Gastrocnemius medialis (tissue), 4 donors: Measurements from ENCODE around the gene FOLR1. TPM values are rescaled to one million over a fixed set of nuclear protein-coding genes. Genes with fewer than 3 reads are reported as not detected.

Experiments
- ATAC-seq, 2 donors: fragments of 150-250 bp; one replicate each; pipeline ENCODE4 v1.9.1; 2016
- DNase-seq, 2 donors: peaks; one replicate each; pipeline ENCODE4 v3.0.0-alpha.2; 2019
- H3K27ac ChIP-seq, 4 donors: fragments of 200-600 bp; sonication (generic); 1 replicate in 1 of 4; 2 replicates in 3 of 4; pipeline ENCODE4 v1.5.1; 2016 to 2018; ENCODE audit warnings: mild to moderate bottlenecking in 2 of 4, moderate library complexity in 1 of 4
- H3K27me3 ChIP-seq, 3 donors: fragments of 200-600 bp; sonication (generic) in 2 of 3; 1 replicate in 1 of 3; 2 replicates in 2 of 3; pipeline versions ENCODE4 v1.5.1 to v1.6.0; 2016 to 2019; ENCODE audit warnings: mild to moderate bottlenecking in 1 of 3, moderate library complexity in 1 of 3
- H3K36me3 ChIP-seq, 2 donors: fragments of 200-600 bp; sonication (generic) in 1 of 2; one replicate each; pipeline ENCODE4 v1.5.1; 2017 to 2018
- H3K4me1 ChIP-seq, 2 donors: fragments of 200-600 bp; sonication (generic) in 1 of 2; one replicate each; pipeline ENCODE4 v1.5.1; 2016 to 2017; ENCODE audit warnings: mild to moderate bottlenecking in 2 of 2
- H3K4me3 ChIP-seq, 4 donors: fragments of 200-600 bp; sonication (generic) in 3 of 4; 1 replicate in 1 of 4; 2 replicates in 3 of 4; pipeline ENCODE4 v1.5.1; 2016 to 2019; ENCODE audit warnings: mild to moderate bottlenecking in 2 of 4
- H3K9me3 ChIP-seq, 3 donors: fragments of 200-600 bp; sonication (generic) in 2 of 3; 1 replicate in 1 of 3; 2 replicates in 2 of 3; pipeline ENCODE4 v1.5.1; 2016 to 2019
- POLR2A ChIP-seq, 2 donors: fragments of 450-650 bp; IDR thresholded peaks; one replicate each; pipeline ENCODE4 v1.6.1; 2017; ENCODE audit warnings: antibody characterized with exemption in 2 of 2, mild to moderate bottlenecking in 2 of 2, moderate library complexity in 2 of 2
- in situ Hi-C, 4 donors: fragments of 200-750 bp; cut with MboI; loops; one replicate each; pipeline versions ENCODE4 v1.15.0 to v1.8.0; 2017; ENCODE audit warnings: low sequenced_read_pairs in 4 of 4
- intact Hi-C: fragments of 100-400 bp; cut with DNase I; formaldehyde crosslinking; loops from one replicate; pipeline ENCODE4 v1.15.1; 2023; ENCODE audit warnings: low total_unique reads
- total RNA-seq, 4 donors: library from RNA; depleted of rRNA; stranded (reverse); fragments of >200 nt; gene quantifications; one replicate each; pipeline versions ENCODE4 v1.1.0 to v1.2.3, GENCODE V29; 2016
- TF ChIP-seq, protein P1 (sequence below), 5 experiments: fragments of 450-650 bp in 3 of 5; fragments of 200-600 bp in 2 of 5; sonication (generic) in 2 of 5; IDR thresholded peaks in 4 of 5; conservative IDR thresholded peaks in 1 of 5; 1 replicate in 4 of 5; 2 replicates in 1 of 5; pipeline ENCODE4 v1.5.1; 2016 to 2019; ENCODE audit warnings: antibody characterized with exemption in 5 of 5, mild to moderate bottlenecking in 3 of 5, moderate library complexity in 3 of 5

The FOLR1 gene
- total RNA-seq, 4 donors from 2014 or later, result not detected

DNA sequence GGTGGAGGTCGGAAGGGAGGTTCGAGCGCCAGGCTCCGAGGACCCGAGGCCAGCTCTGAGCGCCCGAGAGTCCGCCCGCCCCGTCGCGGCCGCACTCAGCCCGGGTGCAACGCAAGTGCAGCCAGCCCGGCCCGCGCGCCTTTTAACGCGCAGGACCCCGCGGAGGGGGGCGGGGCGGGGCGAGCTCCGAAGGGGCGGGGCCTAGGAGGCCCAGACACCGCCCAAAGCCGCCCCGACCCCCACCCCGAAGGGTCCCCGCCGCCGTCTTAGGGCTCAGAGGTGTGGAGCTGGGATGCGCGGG, 52.1 kb downstream of the FOLR1 start, which contains the start of gene PHOX2A:
Gene PHOX2A (minus strand): TSS at position 117 of the 301 bp plus-strand sequence. CDS start 172 bp downstream, outside the sequence.
- ATAC-seq (no peak), DNase-seq (no peak)
- Histone ChIP-seq H3K4me1 (peaks cover 9 to 14% of the 10 kb centered on the region in 2 donors), H3K9me3 (no peaks in the 10 kb centered on the region), H3K4me3 (peak within 1 kb of the TSS in 2 of 4 donors; percentile 5 to 21), H3K27ac (no peak within 1 kb of the TSS), H3K36me3 (no peaks in the 10 kb centered on the region), H3K27me3 (peaks cover 46 to 59% (median 58%) of the 10 kb centered on the region in 3 donors)
- no peak for TF ChIP-seq POLR2A (IDR thresholded peaks at IDR 0.05)
- TF ChIP-seq, protein P1, sequence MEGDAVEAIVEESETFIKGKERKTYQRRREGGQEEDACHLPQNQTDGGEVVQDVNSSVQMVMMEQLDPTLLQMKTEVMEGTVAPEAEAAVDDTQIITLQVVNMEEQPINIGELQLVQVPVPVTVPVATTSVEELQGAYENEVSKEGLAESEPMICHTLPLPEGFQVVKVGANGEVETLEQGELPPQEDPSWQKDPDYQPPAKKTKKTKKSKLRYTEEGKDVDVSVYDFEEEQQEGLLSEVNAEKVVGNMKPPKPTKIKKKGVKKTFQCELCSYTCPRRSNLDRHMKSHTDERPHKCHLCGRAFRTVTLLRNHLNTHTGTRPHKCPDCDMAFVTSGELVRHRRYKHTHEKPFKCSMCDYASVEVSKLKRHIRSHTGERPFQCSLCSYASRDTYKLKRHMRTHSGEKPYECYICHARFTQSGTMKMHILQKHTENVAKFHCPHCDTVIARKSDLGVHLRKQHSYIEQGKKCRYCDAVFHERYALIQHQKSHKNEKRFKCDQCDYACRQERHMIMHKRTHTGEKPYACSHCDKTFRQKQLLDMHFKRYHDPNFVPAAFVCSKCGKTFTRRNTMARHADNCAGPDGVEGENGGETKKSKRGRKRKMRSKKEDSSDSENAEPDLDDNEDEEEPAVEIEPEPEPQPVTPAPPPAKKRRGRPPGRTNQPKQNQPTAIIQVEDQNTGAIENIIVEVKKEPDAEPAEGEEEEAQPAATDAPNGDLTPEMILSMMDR (IDR thresholded peaks at IDR 0.05 in 4 of 5, conservative IDR thresholded peaks at IDR 0.05 in 1 of 5), result no peak
- in situ Hi-C loops, result no loop called here
- intact Hi-C loops, result loop anchor here (5.0 kb wide), 1 partner anchor 188 kb away; the partner anchor contains the start of gene CLPB

DNA sequence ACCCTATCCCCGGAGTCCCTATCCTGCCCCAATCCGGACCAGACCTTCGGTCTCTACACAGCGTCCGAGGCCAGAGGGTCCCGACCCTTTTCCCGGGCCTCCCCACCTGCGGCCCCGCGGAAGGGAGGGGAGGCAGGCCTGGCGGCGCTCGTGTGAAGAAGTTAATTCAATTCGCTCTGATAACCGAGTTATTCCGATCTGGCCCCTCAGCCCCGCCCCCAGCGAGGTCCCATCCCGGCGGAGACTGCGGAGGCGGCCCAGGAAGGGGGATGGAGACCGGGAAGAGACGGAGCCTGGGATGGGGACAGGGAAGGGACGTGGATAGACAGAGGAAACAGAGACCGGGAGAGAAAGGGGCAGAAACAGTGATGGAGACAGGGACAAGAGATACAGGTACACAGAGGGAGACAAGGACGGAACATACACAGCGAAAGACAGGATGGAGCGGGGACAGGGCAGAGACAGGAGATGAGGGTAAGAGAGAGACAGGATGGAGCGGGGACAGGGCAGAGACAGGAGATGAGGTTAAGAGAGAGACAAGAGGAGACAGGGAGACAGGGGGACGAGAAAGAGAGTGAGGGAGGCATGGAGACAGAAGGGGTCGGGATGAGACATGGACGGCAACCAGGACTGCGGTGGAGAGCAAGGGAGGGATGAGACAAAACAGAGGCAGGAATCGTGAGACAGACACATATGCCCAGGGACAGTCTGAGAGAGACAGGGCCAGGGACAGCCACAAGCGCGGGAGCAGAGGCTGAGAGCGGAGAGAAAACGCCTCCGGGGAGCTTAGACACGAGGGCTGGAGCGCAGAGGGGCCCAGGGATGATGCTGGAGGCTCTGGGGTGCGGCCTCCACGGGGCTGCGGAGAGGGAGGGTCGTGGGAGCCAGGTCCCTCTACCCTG, 52.7 kb downstream of the FOLR1 start:
- intact Hi-C loops, result loop anchor here (5.0 kb wide), 1 partner anchor 188 kb away; the partner anchor contains the start of gene CLPB
- no peaks in the 10 kb centered on the region for H3K9me3 ChIP-seq
- no peak overlapping the region for H3K27ac ChIP-seq
- H3K4me3 ChIP-seq, result peak overlapping the region in 2 of 4 donors; percentile 5 to 21
- in situ Hi-C loops, result no loop called here
- peaks cover 46 to 59% (median 58%) of the 10 kb centered on the region in 3 donors for H3K27me3 ChIP-seq
- no peaks in the 10 kb centered on the region for H3K36me3 ChIP-seq
- no peak for ATAC-seq
- peaks cover 4 to 8% of the 10 kb centered on the region in 2 donors for H3K4me1 ChIP-seq
- DNase-seq, result no peak
- no peak for TF ChIP-seq POLR2A (IDR thresholded peaks at IDR 0.05)
- TF ChIP-seq, protein P1 (IDR thresholded peaks at IDR 0.05 in 4 of 5, conservative IDR thresholded peaks at IDR 0.05 in 1 of 5), result no peak

DNA sequence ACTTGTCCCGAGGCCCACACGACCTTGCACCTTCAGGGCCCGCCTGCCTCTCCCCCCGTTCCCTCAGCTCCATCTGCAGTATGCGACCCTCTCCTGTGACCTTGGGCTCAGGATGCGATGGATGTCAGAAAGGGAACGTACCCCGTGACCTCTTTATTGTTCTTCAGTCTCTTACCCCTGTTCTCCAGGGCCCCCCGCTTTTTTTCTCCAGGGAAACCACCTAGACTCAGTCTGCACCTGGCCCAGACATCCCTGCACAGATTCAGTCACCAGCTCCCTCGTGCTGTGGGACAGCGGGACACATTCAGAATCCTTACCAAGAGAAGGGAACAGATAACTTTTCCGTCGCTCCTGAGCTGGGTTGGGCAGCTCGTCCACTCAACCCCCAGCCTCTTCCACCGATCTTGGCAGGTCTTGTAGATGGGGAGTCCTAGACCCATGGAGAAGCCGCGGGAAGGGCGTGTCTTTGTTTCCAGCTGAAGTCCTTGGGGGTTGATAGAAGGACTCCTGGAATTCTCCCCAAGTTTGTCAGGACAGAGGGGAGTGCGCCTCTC, 53.4 kb downstream of the FOLR1 start:
- intact Hi-C loops, result no loop called here
- DNase-seq (no peak), ATAC-seq (no peak)
- Histone ChIP-seq H3K27me3 (peaks cover 46 to 59% (median 58%) of the 10 kb centered on the region in 3 donors), H3K9me3 (no peaks in the 10 kb centered on the region), H3K36me3 (no peaks in the 10 kb centered on the region), H3K27ac (no peak overlapping the region), H3K4me3 (no peak overlapping the region), H3K4me1 (peaks cover 4 to 6% of the 10 kb centered on the region in 2 donors)
- in situ Hi-C loops, result no loop called here
- TF ChIP-seq, protein P1 (IDR thresholded peaks at IDR 0.05 in 4 of 5, conservative IDR thresholded peaks at IDR 0.05 in 1 of 5), result no peak
- TF ChIP-seq POLR2A (IDR thresholded peaks at IDR 0.05), result no peak

Other genes starting within 250 kb of the FOLR1 start
- 1 to 10 TPM in 3 of 4 donors, under 1 TPM in 1; 0.91 to 3.0 (median 2.5) TPM for gene IL18BP, start 193.2 kb upstream of the FOLR1 start, total RNA-seq
- 100 to 1,000 TPM; 163 to 272 (median 202) TPM for gene NUMA1, start 111.6 kb upstream of the FOLR1 start, total RNA-seq
- 1 to 10 TPM; 3.6 to 9.5 (median 5.3) TPM for gene LRRC51, start 111.3 kb upstream of the FOLR1 start, total RNA-seq
- gene LAMTOR1, start 88.8 kb upstream of the FOLR1 start, total RNA-seq, result 100 to 1,000 TPM in 2 of 4 donors, 10 to 100 TPM in 2; 75.0 to 146 (median 104) TPM
- not detected for gene TOMT, start 86.2 kb upstream of the FOLR1 start, total RNA-seq
- gene ANAPC15, start 79.4 kb upstream of the FOLR1 start, total RNA-seq, result 10 to 100 TPM; 21.2 to 39.3 (median 32.4) TPM
- 1 to 10 TPM in 1 of 4 donors, not detected in 3; 1.1 TPM for gene FOLR3, start 56.4 kb upstream of the FOLR1 start, total RNA-seq
- 10 to 100 TPM in 3 of 4 donors, 1 to 10 TPM in 1; 7.5 to 14.6 (median 13.0) TPM for gene FOLR2, start 24.7 kb downstream of the FOLR1 start, total RNA-seq
- 100 to 1,000 TPM in 3 of 4 donors, 10 to 100 TPM in 1; 75.6 to 112 (median 107) TPM for gene INPPL1, start 32.6 kb downstream of the FOLR1 start, total RNA-seq
- not detected for gene PHOX2A, start 52.0 kb downstream of the FOLR1 start, total RNA-seq
- 10 to 100 TPM; 16.9 to 31.1 (median 24.3) TPM for gene CLPB, start 242.4 kb downstream of the FOLR1 start, total RNA-seq